WERI-Rb-1 (cell line): Measurements from ENCODE around the gene ANK2.

Source experiments
- DNase-seq: peaks from one replicate; pipeline ENCODE4 v3.0.0-alpha.2; 2020
- H3K27ac ChIP-seq: fragments of 250-450 bp; sonication (Bioruptor Pico); 2 replicates; pipeline ENCODE4 v1.5.1; 2020; ENCODE audit warnings: mild to moderate bottlenecking, moderate library complexity
- H3K27me3 ChIP-seq: fragments of 250-450 bp; sonication (Bioruptor Pico); 2 replicates; pipeline ENCODE4 v1.5.1; 2021; ENCODE audit warnings: mild to moderate bottlenecking, low read depth, moderate library complexity; ENCODE audit not compliant: insufficient read depth, severe bottlenecking
- H3K36me3 ChIP-seq: fragments of 250-450 bp; sonication (Bioruptor Pico); 2 replicates; pipeline ENCODE4 v1.5.1; 2020; ENCODE audit warnings: mild to moderate bottlenecking, moderate library complexity
- H3K4me3 ChIP-seq: 2 replicates; pipeline ENCODE4 v1.5.1; 2011; ENCODE audit warnings: low read depth, mild to moderate bottlenecking, control low read depth, low read length
- H3K9me3 ChIP-seq: fragments of 250-450 bp; sonication (Bioruptor Pico); 2 replicates; pipeline ENCODE4 v1.5.1; 2021; ENCODE audit warnings: mild to moderate bottlenecking, moderate library complexity; ENCODE audit not compliant: severe bottlenecking
- TF ChIP-seq, protein P1 (sequence below): IDR thresholded peaks from 2 replicates; pipeline ENCODE4 v1.5.1; 2011; ENCODE audit warnings: low read depth, mild to moderate bottlenecking, control low read depth, inconsistent platforms, low read length

ANK2 gene

DNA sequence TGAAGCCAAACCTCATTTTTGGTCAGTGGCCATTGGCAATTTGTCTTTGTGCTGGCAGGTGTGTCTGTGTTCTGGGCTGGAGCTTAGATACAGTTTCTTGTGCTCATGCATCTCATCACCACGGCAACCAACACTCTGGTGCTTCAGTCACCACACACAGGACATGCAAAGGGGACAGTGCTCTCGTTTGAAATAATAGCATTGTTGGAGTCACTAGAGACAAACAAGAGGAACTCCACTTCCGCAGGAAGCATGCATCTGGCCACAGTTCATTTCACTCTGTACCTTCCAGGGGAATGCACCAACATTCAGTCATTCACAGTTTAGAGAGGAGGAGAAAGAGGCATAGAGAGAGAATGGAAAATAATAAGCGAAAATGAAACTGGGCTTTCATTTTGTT is 267.4 kb downstream of the ANK2 start:
- Histone ChIP-seq H3K36me3 (no peaks in the 10 kb centered on the region), H3K27me3 (no peaks in the 10 kb centered on the region), H3K27ac (no peak overlapping the region), H3K9me3 (no peaks in the 10 kb centered on the region), H3K4me3 (no peak overlapping the region)
- no peak for DNase-seq
- TF ChIP-seq, protein P1, sequence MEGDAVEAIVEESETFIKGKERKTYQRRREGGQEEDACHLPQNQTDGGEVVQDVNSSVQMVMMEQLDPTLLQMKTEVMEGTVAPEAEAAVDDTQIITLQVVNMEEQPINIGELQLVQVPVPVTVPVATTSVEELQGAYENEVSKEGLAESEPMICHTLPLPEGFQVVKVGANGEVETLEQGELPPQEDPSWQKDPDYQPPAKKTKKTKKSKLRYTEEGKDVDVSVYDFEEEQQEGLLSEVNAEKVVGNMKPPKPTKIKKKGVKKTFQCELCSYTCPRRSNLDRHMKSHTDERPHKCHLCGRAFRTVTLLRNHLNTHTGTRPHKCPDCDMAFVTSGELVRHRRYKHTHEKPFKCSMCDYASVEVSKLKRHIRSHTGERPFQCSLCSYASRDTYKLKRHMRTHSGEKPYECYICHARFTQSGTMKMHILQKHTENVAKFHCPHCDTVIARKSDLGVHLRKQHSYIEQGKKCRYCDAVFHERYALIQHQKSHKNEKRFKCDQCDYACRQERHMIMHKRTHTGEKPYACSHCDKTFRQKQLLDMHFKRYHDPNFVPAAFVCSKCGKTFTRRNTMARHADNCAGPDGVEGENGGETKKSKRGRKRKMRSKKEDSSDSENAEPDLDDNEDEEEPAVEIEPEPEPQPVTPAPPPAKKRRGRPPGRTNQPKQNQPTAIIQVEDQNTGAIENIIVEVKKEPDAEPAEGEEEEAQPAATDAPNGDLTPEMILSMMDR, result no peak

DNA sequence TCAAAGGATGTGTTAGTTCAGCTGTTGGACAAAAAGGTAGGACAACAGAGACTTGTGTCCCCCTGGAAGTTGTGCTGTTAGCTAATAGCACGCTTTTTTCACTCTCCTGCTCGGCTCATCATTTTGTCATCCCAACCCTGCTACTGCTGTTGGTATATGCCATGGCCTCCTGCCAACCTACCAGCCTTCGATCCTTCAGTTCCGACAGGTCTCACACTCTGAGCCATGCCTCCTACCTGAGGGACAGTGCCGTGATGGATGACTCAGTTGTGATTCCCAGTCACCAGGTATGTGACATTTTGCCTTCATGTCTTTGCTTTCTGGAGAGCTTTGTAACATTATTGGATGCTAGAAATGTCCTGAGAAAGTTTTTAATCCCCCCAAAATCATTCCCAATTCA is 268.1 kb downstream of the ANK2 start:
- Histone ChIP-seq H3K27ac (no peak overlapping the region), H3K4me3 (no peak overlapping the region), H3K36me3 (no peaks in the 10 kb centered on the region), H3K9me3 (no peaks in the 10 kb centered on the region), H3K27me3 (no peaks in the 10 kb centered on the region)
- TF ChIP-seq, protein P1, result no peak
- no peak for DNase-seq

- Histone ChIP-seq H3K27me3 (no peaks in the 10 kb centered on the region), H3K4me3 (no peak overlapping the region), H3K27ac (no peak overlapping the region), H3K36me3 (no peaks in the 10 kb centered on the region), H3K9me3 (no peaks in the 10 kb centered on the region)
- DNase-seq, result no peak
- TF ChIP-seq, protein P1, result no peak
Measured at GRCh38 chr4:113322736-113323135, 273.3 kb downstream of the ANK2 start.

- Histone ChIP-seq H3K27ac (no peak overlapping the region), H3K36me3 (no peaks in the 10 kb centered on the region), H3K27me3 (no peaks in the 10 kb centered on the region), H3K4me3 (no peak overlapping the region), H3K9me3 (no peaks in the 10 kb centered on the region)
- TF ChIP-seq, protein P1, result no peak
- no peak for DNase-seq
Measured at GRCh38 chr4:113325876-113326615, 276.6 kb downstream of the ANK2 start.

- Histone ChIP-seq H3K36me3 (no peaks in the 10 kb centered on the region), H3K4me3 (no peak overlapping the region), H3K27ac (no peak overlapping the region), H3K27me3 (no peaks in the 10 kb centered on the region), H3K9me3 (no peaks in the 10 kb centered on the region)
- no peak for DNase-seq
- TF ChIP-seq, protein P1, result no peak
Measured at GRCh38 chr4:113327494-113327893, 278.0 kb downstream of the ANK2 start.

DNA sequence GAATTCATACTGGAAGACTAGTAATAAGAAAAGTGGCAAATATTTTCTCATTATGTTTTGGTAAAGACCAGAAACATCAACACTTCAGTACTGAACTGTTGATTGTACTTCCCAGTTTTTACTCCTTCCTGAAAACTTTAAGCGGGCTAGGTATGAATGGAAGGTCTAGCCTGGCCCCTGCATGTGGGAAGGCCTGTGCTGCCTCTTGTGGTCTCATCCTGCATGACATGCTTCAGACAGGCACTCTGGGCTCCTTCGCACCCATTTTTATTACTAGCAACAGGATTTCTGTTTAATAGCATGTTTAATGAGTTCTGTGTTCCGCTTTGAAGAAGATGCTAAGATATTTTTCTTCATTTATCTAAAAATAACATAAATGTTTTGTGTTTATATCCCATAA is 279.1 kb downstream of the ANK2 start:
- TF ChIP-seq, protein P1, result peak; percentile 84
- peak; percentile 52 for DNase-seq

More for the DNA sequence above, 279.1 kb downstream of the ANK2 start:
- Histone ChIP-seq H3K9me3 (no peaks in the 10 kb centered on the region), H3K27ac (no peak overlapping the region), H3K27me3 (no peaks in the 10 kb centered on the region), H3K4me3 (no peak overlapping the region), H3K36me3 (no peaks in the 10 kb centered on the region)
